ENCODE data around the gene RASA3.
"Not testable (repeated sequence)": the region's sequence is repeated elsewhere in the genome, so short reads cannot be mapped to it uniquely, and the experiment has no call there.

The RASA3 gene

DNA sequence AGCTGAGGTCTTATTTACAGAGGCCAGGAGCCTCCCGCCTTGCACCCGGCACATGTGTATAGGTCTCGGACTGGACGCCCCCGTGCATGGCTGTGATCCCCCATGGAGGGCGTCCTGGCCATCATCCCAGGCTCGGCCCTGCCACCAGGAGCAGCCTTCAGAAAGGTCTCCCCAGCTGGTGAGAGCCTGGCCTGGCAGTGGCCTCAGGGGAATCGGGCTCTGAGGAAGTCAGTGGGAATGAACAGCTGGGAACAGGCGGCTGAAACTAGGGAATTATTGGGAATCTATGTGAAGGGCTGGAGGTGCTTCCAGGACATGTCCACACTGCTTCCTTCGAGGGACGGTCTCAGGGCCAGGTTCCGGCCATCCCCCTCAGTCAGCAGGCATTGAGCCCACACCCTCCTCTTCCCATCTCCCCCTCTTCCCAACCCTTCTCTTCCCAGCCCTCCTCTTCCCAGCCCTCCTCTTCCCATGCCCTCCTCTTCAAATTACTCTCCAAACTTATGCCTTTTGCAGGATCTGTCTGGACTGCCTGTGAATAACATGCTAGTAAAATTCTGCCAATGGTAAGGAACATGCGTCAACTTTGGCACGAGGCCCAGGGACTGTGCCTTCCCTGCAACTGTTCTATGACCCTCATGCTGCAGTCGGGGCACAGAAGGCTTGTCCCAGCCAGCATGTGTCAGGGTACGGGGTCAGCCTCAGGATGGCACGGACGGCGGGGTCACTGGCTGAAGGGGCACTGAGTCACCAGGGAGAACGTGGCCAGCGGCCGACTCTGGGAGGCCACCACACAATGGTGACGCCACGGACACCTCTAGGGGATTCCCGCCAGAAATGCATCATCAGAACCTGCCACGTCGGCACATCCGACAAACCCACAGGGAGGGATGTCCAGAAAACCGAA, 134.3 kb downstream of the RASA3 start:
- DNase-seq = no peak

GRCh38 chr13:113996912-113997745, 135.3 kb downstream of the RASA3 start:
- no peak for DNase-seq

DNA sequence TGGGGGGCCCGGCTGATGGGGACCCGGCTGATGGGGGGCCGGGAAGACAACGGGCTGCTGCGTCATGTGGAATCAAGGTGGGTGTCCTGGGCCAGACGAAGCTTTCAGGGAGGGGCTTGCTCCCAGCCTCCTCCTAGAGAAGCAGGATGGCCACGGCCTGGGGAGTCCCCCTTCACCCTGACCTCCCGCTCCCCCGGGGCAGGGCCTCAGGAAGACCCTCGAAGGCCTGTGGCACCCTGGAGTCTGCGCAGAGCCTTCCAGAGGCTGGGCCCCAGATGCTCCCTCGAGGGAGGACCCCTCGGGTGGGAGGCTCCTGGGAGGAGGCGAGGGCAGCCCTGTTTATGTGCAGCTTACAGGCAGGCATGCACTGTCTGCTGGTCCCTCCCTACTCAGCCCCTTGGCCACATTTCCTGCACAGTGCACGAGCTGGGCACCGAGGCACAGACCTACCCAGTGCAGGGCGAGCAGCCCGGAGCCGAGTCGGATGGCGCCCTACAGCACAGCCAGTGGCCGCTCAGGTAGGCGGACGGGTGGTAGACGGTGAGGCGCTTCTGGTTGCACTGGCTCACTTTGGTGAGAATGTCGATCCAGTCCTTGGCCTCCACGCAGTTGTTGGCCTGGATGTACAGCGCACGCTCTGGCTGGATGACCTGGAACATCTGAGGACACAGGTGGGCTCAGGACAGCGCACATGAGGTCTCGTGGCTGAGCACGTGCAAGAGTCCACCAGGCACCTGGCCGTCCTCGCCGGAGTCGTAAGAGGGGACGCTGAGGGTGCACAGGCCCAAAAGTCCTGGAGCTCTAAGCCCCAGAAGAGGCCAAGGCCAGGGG, 136.1 kb downstream of the RASA3 start:
- DNase-seq = no peak

DNA sequence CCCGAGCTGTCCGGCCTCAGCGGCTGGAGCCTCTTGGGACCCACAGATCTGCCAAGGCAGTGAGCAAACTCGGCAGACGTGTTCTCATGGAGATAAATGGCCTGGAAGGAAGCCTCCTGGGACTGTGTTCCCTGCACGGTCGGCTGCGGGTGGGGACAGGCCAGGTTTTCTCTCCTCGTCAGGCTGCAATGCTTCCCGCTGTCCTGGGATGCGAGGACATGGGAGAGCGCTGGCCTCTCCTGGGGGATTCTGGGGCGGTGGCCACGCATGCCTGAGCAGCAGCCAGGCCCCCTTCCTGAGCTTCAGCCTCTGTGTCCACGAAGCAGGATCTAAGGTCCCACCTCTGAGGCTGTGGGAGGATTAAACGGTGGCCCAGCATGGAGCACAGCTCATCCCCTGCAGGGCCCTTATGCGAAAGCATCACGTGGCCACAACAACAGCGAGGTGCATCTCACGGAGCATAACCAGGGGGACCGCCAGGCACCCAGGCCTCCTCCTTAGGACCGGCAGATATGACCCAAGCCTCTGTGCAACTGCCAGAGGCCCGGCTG, 137.3 kb downstream of the RASA3 start:
- DNase-seq = no peak

DNA sequence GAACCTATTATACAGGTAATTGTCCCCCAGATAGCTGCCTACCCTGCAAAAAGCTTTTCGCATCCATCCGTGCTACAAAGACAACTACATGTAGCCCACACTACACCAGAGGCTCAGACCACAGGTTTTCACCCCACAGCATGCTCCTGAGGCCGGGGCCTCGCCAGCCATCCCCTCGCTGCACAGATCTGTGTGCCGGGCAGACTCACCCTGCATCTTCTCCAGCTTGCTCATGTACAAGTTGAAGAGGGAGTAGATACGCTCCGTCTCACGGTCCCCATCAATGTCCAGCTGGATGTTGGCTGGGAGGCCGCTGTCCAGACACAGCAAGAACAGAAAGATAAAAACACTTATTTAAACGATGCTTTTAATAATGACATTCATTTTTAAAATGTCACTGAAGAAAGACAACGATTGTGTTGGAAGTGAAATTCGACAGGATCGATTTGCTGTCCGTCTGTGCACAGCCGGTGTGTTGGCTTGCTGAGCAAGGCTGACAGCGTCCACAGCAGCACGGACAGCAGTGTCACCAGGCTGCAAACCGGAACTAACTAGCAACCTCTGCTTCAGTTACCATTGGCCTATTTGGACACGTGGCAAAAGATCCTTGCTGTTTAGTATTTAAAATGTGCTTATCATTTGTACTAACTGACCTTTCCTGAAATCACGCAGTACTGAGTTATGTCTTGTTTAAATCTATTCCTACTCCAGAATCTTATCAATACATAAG, 140.0 kb downstream of the RASA3 start:
- no peak for DNase-seq

DNA sequence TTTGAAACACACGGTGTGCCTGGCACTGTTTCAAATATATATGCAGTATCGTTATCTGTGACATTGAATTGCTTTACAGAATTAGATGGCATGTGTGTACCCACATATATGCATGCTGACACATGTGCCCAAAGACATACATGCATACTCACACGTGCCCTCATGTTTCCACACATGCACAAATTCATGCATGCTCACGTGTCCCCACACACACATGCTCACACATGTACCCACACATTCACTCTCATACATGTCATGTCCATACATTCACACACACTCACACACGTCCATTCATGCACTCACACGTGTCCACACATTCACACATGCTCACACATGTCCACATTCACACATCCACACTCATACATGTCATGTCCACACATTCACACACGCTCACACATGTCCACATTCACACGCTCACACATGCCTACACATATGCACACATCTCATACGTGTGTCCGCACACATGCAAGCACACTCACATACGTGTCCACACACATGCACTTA, 140.7 kb downstream of the RASA3 start:
- no peak for DNase-seq

GRCh38 chr13:113991191-113991669, 141.2 kb downstream of the RASA3 start:
- no peak for DNase-seq

DNA sequence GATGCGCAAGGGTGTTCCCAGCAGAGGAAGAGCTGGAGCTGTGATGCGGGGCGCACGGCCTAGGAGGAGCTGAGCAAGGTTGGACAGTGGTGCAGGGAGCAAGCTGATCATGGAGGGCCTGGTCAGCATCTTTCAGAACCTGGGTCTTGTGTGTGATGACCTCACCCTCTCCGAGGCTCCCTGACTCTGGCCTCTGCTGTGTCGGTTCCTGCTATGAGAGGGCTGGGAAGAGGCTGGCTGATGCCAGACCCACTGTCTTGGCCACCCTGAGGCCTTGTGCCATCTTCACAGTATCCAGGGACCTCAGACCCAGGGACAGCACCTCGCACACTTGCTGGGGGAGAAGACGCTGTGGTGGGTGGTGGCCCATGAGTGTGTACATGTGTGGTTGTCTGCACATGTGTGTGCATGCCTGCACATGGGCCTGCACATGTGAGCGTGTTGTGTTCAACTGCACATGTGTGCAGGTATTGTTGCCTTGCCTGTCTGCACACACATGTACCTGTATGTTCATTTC, 142.0 kb downstream of the RASA3 start:
- no peak for DNase-seq

- DNase-seq = no peak
These were observed 142.7 kb downstream of the RASA3 start for GRCh38 chr13:113989585-113990300.

DNA sequence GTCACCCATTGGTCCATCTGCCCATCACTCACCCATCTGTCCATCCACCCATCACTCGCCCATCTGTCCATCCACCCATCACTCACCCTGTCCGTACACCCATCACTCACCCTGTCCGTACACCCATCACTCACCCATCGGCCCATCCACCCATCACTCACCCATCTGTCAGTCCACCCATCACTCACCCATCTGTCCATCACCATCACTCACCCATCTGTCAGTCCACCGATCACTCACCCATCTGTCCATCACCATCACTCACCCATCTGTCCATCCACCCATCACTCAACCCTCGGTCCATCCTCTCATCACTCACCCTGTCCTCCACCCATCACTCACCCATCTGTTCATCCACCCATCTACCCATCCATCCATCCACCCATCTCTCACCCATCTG, 143.6 kb downstream of the RASA3 start:
- not testable (repeated sequence) for DNase-seq

DNA sequence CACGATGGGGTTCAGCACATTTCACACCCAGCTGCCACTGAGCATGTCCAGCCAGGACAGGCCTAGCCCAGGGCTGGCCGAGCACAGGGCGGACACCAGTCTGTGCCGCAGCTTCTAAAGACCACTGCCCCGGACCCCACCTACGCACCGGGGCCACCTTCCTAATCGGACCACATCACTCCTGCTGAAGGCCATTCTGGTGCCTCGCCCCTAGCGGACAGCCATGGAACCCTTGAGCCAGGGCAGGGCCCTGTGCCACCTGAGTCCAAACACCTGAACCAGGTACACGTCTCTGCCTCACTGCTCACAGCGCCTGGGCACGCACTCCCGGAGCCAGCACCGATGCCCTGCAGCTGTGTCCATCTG, 150.1 kb downstream of the RASA3 start:
- DNase-seq = peak; percentile 16

DNA sequence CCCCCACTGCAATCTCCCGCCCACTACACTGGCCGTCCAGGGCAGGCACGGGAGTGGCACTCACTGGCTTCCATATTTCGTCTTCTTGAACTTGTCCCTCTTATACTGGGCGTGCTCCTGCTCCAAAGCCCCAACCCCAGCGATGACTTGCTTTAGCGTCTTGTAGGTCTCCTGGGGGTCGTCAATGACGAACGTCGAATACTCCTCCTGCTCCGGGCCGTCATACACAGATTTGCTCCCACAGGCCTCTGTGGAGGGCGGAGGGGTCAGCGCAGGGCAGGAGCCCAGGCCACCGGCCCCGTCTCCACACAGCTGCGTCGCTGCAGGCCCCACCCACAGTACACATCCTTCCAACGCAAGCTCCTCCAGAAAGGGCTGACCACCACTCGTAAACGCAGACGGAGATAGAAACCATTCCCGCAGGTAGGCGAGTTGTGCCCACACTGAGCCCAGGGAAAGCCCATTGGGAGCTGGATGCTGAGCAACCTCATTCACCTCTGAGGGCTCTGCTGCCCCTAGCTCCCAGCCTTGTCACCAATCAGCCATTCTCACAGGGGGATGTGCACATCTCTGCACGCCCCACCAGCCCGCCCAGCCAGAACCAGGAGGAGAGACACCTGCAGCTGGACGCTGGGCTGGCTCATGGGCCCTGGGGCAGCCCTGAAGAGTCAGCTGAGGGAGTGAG, 150.7 kb downstream of the RASA3 start:
- DNase-seq = peak; percentile 16

GRCh38 chr13:113981194-113981605, 151.2 kb downstream of the RASA3 start:
- no peak for DNase-seq

- DNase-seq = no peak
These were observed 151.8 kb downstream of the RASA3 start for GRCh38 chr13:113980489-113981064.

DNA sequence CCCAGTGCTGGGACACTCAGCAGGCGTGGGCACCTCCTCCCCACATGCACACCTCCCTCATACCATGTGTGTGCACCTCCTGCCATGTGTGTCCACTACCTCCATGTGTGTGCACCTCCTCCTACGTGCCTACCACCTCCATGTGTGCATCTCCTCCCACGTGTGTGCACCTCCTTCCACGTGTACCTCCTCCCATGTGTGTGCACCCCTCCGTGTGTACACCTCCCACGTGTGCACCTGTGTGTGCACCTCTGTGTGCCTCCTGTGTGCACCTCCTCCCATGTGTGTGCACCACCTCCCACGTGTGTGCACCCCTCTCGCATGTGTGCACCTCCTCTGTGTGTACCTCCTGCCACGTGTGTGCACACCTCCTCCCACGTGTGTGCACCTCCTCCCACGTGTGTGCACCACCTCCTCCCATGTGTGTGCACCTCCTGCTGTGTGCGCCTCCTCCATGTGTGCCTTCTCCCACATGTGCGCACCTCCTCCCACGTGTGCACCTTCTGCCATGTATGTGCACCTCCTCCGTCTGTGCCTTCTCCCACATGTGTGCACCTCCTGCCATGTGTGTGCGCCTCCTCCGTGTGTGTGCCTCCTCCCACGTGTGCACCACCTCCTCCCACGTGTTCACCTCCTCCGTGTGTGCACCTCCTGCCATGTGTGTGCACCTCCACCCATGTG, 152.5 kb downstream of the RASA3 start:
- no peak for DNase-seq

DNA sequence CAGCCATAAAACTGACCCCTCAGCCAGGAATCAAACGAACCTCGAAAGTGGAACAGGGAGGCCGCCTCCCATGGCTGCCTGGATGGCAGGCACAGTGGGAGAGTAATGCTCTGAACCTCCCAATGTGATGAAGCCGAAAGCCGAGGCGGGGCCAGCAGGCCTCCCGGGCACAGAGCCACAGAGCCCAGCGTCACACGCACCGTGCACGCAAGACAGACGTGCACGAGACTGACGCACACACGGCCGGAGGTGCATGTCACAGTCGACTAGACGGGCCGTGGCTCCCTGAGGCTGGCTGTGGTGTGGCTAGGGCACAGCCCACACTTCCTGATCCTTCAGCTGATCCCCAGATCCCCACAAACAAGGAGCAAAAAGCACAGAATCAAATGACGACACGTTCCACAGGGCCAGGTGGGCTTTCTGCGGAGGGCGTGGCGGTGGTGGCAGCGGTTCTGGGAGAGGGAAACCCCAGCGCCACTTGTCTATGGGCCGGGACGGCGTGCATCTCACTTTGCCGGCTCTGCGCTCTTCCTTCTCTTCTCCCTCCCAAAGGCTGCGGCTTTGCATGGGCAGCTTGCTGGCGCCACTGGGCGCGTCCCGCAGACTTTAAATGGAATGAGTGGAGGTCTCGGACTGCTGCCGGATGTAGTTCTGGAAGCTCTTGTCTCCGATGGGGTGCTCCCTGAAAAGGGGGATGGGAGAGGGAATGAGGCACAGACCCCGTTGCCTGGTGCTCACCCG, 153.5 kb downstream of the RASA3 start:
- DNase-seq = no peak

DNA sequence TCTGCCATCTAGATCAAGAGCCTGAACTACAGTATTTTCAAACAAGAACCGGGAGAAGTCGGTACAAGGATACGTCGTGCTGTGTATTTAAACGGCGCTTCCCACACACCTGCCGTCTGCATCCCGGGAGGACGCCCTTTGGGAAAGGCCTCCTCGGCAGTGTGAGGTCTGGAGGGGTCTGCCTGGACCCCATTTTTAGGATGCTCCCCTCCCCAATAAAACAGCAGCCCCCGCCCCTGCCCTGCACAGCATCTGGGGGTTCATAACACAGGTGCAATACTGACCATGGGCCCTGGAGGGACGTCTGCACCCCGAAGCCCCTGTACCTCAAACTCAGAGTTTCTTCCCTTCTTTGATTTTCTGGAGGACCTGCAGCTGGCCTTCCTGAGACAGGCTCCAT, 154.4 kb downstream of the RASA3 start:
- no peak for DNase-seq

Data from activated T-cell treated with anti-CD3 and anti-CD28 coated beads, Interleukin-2, amount 50 U/mL, for 1 hour (primary cell).